ENCODE measurements around the gene PAK6. TPM values are rescaled to one million over a fixed set of nuclear protein-coding genes. Genes with fewer than 3 reads are reported as not detected.

The PAK6 gene
- total RNA-seq, 1 donor from 2014 or later, result 0.54 TPM

DNA sequence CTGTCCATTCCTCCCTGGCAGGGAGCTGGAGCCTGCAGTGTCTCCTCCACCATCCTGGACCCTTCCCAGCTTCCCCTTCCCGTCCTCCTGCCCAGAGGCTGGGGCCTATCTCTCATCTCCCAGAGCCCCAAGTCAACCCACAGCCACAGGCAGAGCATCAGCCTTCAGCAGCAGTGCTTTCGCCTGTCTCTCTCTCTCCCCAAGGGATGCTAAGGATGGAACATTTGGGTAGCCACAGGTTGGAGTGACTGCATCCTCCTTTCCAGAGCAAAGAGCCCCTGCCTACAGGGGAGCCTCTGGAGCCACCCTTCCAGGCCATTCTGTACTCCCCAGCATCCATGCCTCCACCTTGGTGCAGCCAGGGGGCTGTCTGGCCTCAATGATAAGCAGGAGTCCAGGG lies 64.7 kb downstream of the PAK6 start:
- Mint-ChIP-seq H3K36me3 (ENCODE audit: low read depth) (peaks cover 42% of the 10 kb centered on the region), H3K27ac (peak overlapping the region; percentile 62), H3K27me3 (no peaks in the 10 kb centered on the region), H3K4me1 (peaks cover 18% of the 10 kb centered on the region), H3K9me3 (no peaks in the 10 kb centered on the region), H3K4me3 (no peak overlapping the region)
- intact Hi-C loops (cut with micrococcal nuclease), result no loop called here
- DNase-seq, result no peak

DNA sequence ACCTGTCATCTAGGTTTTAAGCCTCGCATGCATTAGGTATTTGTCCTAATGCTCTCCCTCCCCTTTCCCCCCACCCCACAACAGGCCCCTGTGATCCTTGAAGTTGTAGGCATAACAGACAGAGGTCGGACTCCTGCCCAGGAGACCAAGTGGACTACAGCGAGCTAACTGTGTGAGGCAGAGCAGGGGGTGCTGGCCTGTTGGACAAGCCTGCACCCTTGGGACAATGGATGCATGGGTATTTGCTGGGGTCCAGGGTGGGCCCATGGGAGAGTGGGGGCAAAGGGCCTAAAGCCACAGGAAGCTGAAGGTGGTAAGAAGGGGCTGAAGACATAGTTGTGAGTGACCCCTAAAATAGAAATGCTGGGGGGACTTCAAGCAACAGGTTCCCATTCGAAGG lies 66.4 kb downstream of the PAK6 start:
- no peaks in the 10 kb centered on the region for H3K27me3 Mint-ChIP-seq
- no peak overlapping the region for H3K4me3 Mint-ChIP-seq
- H3K4me1 Mint-ChIP-seq, result peaks cover 31% of the 10 kb centered on the region
- H3K36me3 Mint-ChIP-seq (ENCODE audit: low read depth), result peaks cover 28% of the 10 kb centered on the region
- intact Hi-C loops (cut with micrococcal nuclease), result no loop called here
- no peak for DNase-seq
- no peak overlapping the region for H3K27ac Mint-ChIP-seq
- no peaks in the 10 kb centered on the region for H3K9me3 Mint-ChIP-seq

DNA sequence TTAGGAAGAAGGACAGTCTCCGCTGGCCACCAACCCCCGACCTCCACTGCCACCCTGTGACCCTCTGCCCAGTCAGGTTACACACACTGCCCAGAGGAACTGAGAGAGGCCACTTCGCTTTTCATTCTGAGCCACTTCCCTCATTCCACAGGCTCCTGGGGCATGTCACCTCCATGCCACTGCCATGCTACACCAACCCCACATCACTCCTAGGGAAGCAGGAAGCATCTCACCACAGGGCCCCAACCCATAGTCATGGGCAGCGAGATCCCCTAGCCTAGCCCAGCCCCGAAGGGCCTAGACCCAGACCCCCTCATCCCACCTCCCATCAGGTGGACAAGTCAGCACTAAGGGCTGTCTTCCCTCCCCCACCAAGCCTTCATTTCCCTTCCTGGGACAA lies 67.5 kb downstream of the PAK6 start:
- H3K9me3 Mint-ChIP-seq, result no peaks in the 10 kb centered on the region
- peaks cover 19% of the 10 kb centered on the region for H3K36me3 Mint-ChIP-seq (ENCODE audit: low read depth)
- H3K27ac Mint-ChIP-seq, result peak overlapping the region; percentile 98
- no peak for DNase-seq
- H3K4me1 Mint-ChIP-seq, result peaks cover 31% of the 10 kb centered on the region
- intact Hi-C loops (cut with micrococcal nuclease), result loop anchor here (2.0 kb wide), 1 partner anchor 16 kb away; the partner anchor contains the start of gene INAFM2
- H3K27me3 Mint-ChIP-seq, result peaks cover 4% of the 10 kb centered on the region
- H3K4me3 Mint-ChIP-seq, result peak overlapping the region; percentile 92

DNA sequence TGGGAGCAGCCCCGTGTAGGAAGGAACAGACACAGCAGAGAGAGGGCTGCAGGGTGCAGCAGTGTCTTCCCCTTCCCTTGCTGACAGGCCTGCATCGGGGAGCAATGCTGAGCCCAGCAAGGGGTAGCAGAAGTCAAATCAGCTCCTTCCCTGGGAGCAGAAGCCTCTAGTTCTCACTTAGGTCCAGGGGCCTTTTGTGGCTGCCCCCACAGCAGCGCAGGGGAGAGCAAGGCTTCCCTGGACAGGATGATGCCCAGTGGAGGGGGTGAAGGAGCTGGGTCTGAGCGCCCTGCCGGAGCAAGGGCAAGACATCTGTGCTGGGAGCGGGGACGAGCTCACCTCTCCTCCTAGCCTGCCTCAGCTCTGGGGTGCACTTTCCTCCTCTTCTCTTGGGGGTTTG lies 68.0 kb downstream of the PAK6 start:
- Mint-ChIP-seq H3K4me3 (peak overlapping the region; percentile 92), H3K27ac (peak overlapping the region; percentile 98), H3K36me3 (ENCODE audit: low read depth) (peaks cover 13% of the 10 kb centered on the region), H3K4me1 (peaks cover 31% of the 10 kb centered on the region), H3K27me3 (peaks cover 6% of the 10 kb centered on the region), H3K9me3 (no peaks in the 10 kb centered on the region)
- intact Hi-C loops (cut with micrococcal nuclease), result loop anchor here (2.0 kb wide), 1 partner anchor 16 kb away; the partner anchor contains the start of gene INAFM2
- DNase-seq, result peak; percentile 74

DNA sequence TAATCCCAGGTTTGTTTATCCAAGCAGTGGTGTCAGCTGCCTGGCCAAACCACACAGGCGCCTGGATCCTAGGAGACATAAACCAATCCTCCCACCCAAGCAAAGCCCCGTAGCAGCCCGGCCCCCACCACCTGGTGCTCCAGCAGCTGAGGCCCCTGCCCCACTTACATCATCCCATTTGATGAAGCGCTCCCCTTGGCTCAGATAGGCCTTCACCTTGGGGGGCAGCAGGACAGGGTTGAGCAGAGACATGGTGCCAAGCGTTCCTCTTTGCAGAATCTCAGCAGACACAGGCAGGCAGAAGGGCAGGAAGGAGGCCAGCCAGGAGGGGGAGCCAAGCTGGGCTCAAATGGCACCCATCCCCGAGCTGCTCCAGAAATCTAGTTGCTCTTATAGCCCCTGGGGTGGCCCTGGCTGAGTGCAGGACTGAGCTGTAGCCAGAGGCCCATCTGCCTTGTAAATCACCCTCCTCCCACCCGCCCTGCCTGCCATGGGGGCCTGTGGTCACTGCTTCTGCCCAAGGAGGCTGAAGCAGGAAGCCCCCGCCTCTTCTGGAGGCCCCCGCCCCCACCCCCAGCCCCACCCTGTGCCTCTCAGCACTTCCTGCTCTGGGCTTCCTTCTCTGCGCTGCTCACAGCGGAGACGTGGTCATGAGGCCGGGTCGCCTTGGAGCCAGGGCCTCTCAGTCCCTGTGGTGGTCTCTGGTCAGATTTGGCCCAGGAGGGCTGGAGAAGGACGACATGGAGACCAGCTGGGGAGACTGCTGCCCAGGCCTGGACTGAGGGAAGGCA lies 68.8 kb downstream of the PAK6 start, which contains the start of gene PLCB2:
Gene PLCB2 (minus strand): TSS at position 515 of the 791 bp plus-strand sequence. CDS start 263 bp downstream, at position 252.
- peaks cover 31% of the 10 kb centered on the region for H3K4me1 Mint-ChIP-seq
- peaks cover 11% of the 10 kb centered on the region for H3K36me3 Mint-ChIP-seq (ENCODE audit: low read depth)
- peak within 1 kb of the TSS; percentile 92 for H3K4me3 Mint-ChIP-seq
- intact Hi-C loops (cut with micrococcal nuclease), result loop anchor here (2.0 kb wide), 1 partner anchor 15 kb away; the partner anchor contains the start of gene INAFM2
- H3K27ac Mint-ChIP-seq, result peak within 1 kb of the TSS; percentile 98
- peaks cover 11% of the 10 kb centered on the region for H3K27me3 Mint-ChIP-seq
- peak; percentile 91 for DNase-seq
- H3K9me3 Mint-ChIP-seq, result no peaks in the 10 kb centered on the region

DNA sequence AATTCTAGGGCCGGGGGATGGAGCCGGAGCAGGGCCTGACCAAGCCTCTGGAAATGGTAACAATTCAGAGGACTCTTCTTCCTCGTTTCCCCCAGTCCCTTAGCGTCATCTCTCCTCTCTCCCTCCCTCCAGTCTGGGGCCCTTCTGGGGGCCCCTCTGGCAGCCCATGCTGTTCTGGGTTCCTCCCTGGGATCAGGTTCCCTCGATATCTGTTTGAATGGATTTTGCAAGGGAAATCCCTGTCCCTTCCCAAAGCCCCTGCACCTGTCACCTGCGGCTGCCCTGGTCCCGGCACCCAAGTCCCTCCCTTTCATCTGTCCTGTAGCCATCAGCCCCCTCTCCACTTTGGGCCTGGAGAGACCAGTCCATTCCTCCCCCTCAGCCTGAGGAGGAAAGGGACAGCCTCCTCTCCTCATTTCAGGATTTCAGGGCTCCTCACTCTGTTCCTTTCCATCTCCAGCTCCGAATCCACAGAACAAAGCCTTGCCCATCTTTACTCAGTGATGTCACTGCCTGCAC lies 70.5 kb downstream of the PAK6 start:
- DNase-seq, result no peak
- Mint-ChIP-seq H3K4me3 (peak overlapping the region; percentile 92), H3K4me1 (peaks cover 27% of the 10 kb centered on the region), H3K9me3 (no peaks in the 10 kb centered on the region), H3K27ac (peak overlapping the region; percentile 98), H3K27me3 (peaks cover 26% of the 10 kb centered on the region), H3K36me3 (ENCODE audit: low read depth) (no peaks in the 10 kb centered on the region)
- intact Hi-C loops (cut with micrococcal nuclease), result no loop called here

DNA sequence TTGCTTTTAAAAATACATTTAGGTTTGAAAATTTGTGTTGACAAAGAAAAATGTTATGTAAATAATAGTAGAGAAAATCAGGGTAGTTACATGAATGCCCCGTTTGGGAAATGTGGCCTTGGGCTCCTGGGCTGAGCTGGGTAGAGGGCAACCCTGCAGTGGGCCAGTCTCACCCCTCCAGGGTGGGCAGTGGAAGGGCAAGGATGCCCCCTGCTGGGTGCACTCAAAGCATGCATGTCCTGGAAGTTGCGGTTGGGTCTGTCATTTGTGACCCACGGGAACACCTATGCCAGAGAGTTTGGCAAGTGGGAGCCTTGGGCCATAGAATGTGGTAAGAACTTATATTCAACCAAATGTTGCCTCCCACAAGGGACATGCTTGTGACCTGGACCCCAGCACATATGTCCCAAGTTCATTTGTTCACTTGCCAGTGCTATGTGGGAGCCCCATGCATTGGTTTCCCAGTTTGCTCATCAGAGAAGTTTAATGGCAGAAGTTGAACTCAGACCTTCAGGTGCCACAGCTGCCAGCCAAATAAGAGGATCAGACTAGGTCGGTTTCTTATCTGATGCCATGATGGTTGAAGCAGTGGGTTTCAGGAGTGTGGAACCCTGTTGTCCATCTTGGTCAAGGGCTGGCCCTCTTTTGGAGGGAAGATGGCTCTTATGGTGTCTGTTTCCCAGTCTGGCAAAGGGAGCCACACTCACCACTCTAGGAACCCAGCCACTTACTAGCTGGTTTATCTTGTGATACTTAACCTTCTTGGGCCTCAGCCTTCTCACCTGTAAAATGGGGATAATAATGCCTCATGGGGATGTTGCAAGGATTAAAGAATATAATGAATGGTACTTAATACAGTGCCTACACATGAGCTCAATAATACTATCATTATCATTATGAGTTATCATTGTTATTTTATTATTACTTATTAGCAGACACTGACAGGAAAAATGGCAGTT lies 71.4 kb downstream of the PAK6 start:
- H3K9me3 Mint-ChIP-seq, result no peaks in the 10 kb centered on the region
- intact Hi-C loops (cut with micrococcal nuclease), result loop anchor here (1.0 kb wide), 2 partner anchors 11 to 31 kb away; no protein-coding TSS in a partner anchor

DNA sequence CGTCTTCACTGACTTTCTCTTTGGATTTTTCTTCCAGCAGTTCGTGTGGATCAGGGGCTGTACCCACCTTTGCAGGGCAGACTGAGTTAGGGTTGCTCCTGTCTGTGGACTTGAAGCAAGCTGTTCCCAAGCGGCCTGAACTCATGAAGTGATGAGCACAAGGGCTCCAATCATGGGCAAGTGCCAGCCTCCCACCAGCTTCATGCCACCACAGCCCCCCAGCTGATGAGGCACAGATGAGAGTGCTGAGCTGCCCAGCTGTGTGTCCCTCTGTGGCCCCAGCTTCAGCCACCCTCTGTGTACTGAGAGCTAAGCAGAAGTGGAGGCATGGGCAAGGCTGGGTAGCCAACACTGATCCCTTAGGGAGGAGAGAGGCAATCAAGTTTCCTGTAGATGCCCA lies 72.1 kb downstream of the PAK6 start:
- intact Hi-C loops (cut with micrococcal nuclease), result loop anchor here (1.0 kb wide), 2 partner anchors 10 to 32 kb away; no protein-coding TSS in a partner anchor
- no peak overlapping the region for H3K4me3 Mint-ChIP-seq
- H3K36me3 Mint-ChIP-seq (ENCODE audit: low read depth), result no peaks in the 10 kb centered on the region
- no peaks in the 10 kb centered on the region for H3K9me3 Mint-ChIP-seq
- peaks cover 27% of the 10 kb centered on the region for H3K4me1 Mint-ChIP-seq
- no peak for DNase-seq
- no peak overlapping the region for H3K27ac Mint-ChIP-seq
- H3K27me3 Mint-ChIP-seq, result peaks cover 39% of the 10 kb centered on the region

More for the DNA sequence above, 71.4 kb downstream of the PAK6 start:
- no peaks in the 10 kb centered on the region for H3K36me3 Mint-ChIP-seq (ENCODE audit: low read depth)
- peaks cover 32% of the 10 kb centered on the region for H3K27me3 Mint-ChIP-seq
- DNase-seq, result peak; percentile 90
- H3K27ac Mint-ChIP-seq, result no peak overlapping the region
- H3K4me3 Mint-ChIP-seq, result peak overlapping the region; percentile 92
- peaks cover 28% of the 10 kb centered on the region for H3K4me1 Mint-ChIP-seq

DNA sequence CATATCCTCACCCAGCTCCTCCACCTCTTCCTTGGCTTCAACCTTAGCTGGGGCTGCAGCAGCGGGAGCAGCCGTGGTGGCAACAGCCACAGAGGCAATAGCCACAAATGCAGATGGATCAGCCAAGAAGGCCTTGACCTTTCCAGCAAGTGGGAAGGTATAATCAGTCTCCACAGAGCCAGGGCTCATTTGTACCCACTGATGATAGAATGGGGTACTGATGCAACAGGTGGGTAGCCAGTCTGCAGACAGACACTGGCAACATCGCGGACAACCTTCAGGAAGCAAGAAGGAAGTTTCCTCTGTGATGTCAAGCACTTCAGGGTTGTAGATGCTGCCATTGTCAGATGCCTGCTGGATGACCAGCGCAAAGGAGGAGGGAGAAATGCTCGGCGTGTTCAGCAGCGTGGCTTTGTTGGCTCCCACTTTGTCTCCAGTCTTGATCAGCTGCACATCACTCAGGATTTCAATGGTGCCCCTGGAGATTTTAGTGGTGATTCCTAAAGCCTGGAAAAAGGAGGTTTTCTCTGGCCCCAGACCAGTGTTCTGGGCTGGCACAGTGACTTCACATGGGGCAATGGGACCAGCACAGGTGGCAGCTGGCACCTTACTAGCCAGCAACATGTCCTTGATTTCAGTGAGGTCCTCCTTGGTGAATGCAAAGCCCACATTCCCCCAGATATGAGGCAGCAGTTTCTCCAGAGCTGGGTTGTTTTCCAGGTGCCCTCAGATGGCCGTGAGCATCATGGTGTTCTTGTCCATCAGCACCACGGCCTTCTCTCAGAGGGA lies 73.7 kb downstream of the PAK6 start:
- DNase-seq, result no peak
- intact Hi-C loops (cut with micrococcal nuclease), result no loop called here

DNA sequence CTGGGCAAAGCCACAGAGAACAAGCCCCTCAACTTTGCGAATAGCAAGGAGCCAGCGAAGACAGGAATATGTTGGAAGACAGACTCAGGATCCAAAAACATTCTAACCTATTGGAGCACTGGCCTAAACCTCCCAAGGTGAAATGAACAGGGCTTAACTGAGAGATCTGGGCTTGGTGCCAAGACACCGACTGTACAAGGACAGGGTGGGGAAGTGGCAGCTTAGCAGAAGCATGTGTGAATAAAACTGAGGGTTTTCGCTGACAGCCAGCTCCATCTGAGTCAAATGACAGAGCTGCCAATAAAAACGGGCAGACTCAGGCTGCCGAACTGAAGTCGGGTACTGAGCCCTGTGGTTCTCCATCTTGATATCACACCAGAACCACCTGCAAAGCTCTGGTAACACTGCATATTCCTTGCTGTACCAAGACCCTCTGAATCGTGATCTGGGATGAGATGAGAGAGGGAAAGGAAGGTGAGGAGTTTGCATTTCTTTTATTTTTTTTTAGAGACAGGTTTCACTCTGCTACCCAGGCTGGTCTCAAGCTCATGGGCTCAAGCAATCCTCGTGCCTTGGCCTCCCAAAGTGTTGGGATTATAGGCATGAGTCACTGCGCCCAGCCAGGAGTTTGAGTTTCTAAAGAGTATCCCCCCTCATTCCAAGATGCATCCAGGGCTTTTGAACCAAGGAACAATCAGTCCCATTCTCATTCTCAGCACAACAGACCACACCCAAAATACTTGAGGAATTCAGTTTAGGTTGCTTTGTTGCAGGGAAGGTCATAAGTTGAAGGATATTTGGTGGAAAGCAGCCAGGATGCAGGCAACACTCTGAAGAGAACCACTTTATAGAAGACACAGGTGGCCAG lies 74.9 kb downstream of the PAK6 start:
- peaks cover 15% of the 10 kb centered on the region for H3K4me1 Mint-ChIP-seq
- peaks cover 60% of the 10 kb centered on the region for H3K27me3 Mint-ChIP-seq
- no peak for DNase-seq
- no peak overlapping the region for H3K4me3 Mint-ChIP-seq
- intact Hi-C loops (cut with micrococcal nuclease), result no loop called here
- no peaks in the 10 kb centered on the region for H3K9me3 Mint-ChIP-seq
- H3K36me3 Mint-ChIP-seq (ENCODE audit: low read depth), result no peaks in the 10 kb centered on the region
- H3K27ac Mint-ChIP-seq, result no peak overlapping the region

More for the DNA sequence above, 73.7 kb downstream of the PAK6 start:
- peaks cover 18% of the 10 kb centered on the region for H3K4me1 Mint-ChIP-seq
- H3K36me3 Mint-ChIP-seq (ENCODE audit: low read depth), result no peaks in the 10 kb centered on the region
- H3K27ac Mint-ChIP-seq, result no peak overlapping the region
- no peaks in the 10 kb centered on the region for H3K9me3 Mint-ChIP-seq
- peaks cover 53% of the 10 kb centered on the region for H3K27me3 Mint-ChIP-seq
- H3K4me3 Mint-ChIP-seq, result no peak overlapping the region

DNA sequence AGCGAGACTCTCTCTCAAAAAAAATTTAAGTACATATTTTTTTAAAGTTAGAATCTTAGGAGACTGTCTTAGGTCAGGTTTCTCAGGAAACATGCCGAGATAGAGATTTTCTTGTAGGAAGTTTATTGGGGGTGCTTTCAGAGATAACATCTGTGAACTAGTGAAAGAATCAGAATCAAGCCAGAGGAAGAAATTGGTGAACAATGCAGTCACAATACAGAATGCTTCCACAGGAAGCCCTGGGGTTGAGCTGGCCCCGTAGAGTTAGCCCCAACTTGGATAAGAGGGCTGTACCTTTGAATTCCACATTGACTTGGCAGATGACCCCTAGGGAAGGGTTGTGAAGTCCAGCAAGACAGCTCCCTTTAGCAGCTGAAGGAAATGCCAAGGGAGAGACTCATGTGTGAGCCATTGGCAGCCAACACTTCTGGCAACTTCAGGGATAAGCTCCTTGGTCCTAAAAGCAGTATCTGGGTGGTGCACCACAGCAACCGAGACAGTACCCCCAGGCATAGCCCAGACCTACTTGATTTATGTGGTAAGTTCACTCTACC lies 75.9 kb downstream of the PAK6 start:
- Mint-ChIP-seq H3K27ac (no peak overlapping the region), H3K4me3 (no peak overlapping the region), H3K9me3 (no peaks in the 10 kb centered on the region), H3K36me3 (ENCODE audit: low read depth) (no peaks in the 10 kb centered on the region), H3K27me3 (peaks cover 64% of the 10 kb centered on the region), H3K4me1 (peaks cover 6% of the 10 kb centered on the region)
- intact Hi-C loops (cut with micrococcal nuclease), result no loop called here
- no peak for DNase-seq

DNA sequence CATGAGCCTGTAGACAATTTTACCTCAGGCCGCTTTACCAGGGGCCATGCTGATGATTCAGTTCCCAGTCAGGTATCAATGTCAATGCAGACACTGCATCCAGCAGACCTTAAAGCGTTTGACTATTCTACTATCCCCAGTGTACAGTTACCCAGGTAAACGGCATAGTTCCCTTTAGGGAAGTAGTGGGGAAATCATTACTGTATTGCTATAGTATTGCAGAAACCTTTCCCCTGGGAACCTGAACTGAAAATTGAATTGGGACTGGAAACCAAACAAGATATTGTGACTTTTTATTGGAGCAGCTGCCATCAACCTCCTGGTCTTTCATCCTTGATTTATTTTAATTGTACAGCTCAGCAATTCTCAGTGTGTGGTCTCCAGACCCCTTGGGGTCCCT lies 78.1 kb downstream of the PAK6 start:
- intact Hi-C loops (cut with micrococcal nuclease), result no loop called here
- DNase-seq, result no peak
- Mint-ChIP-seq H3K27me3 (peaks cover 64% of the 10 kb centered on the region), H3K9me3 (no peaks in the 10 kb centered on the region), H3K4me1 (peaks cover 12% of the 10 kb centered on the region), H3K4me3 (no peak overlapping the region), H3K36me3 (ENCODE audit: low read depth) (no peaks in the 10 kb centered on the region), H3K27ac (no peak overlapping the region)
